HepG2 (cell line): ENCODE results near the gene AGPAT2. TPM values are rescaled to one million over a fixed set of nuclear protein-coding genes. Genes with fewer than 3 reads are reported as not detected.

Source experiments
- microRNA counts: library from miRNA; unstranded; fragments of <30 nt; microRNA quantifications from one replicate; lab custom pipeline; 2015
- microRNA-seq: library from miRNA; unstranded; fragments of <30 nt; microRNA quantifications from one replicate; pipeline ENCODE4, GENCODE V29; 2020
- polyA plus RNA-seq, 8 experiments: library from polyadenylated mRNA; depleted of rRNA in 3 of 8; stranded (reverse) in 7 of 8; unstranded in 1 of 8; fragments of >200 nt; fragmentation: Illumina TruSeq in 4 of 8; extraction: Trizol in 4 of 8; gene quantifications; 2 replicates each; pipeline versions ENCODE4 v1.2.1 to v1.2.3, GENCODE V29; 2011 to 2016; ENCODE audit warnings: low read depth in 4 of 8, missing spikeins in 1 of 8, mixed read lengths in 1 of 8; ENCODE audit not compliant: insufficient read depth in 1 of 8
- small RNA-seq, 3 experiments: library from RNA; depleted of rRNA; stranded (forward); fragments of <200 nt; gene quantifications; one replicate each; pipeline ENCODE3, GENCODE V24; 2012; ENCODE audit warnings: low read depth in 2 of 3, low replicate concordance in 1 of 3; ENCODE audit not compliant: insufficient read length in 3 of 3, insufficient read depth in 2 of 3
- total RNA-seq, 5 experiments: library from RNA; depleted of rRNA; stranded (reverse); fragments of >200 nt; fragmentation: Illumina TruSeq; extraction: Trizol; gene quantifications; 2 replicates each; pipeline ENCODE4 v1.2.3, GENCODE V29; 2016; ENCODE audit warnings: low read depth in 1 of 5

Gene AGPAT2
- total and polyA plus RNA-seq, 2 of the 13 experiments (the other 11 are each of a cell fraction or from before 2014, with no cell fraction given) = 3.9 to 25.8 TPM

MicroRNAs encoded within 50 kb of the gene (microRNA counts, 767-probe panel; counts per million panel counts)
- microRNA hsa-miR-126-3p (lab: Ali Mortazavi, UCI) = not detected

Small RNA genes lying within 50 kb of the gene (microRNA-seq; reads per million reads assigned to microRNA genes)
- gene MIR126 = 31.2 reads per million, percentile 61 among the genes with 10 or more reads in this experiment

Small RNA genes lying within 50 kb of the gene (small RNA-seq; reads per million reads assigned to genes)
- 35.6 to 7,647 (median 5,921) reads per million in 3 experiments for gene MIR126

Other genes with a start within 250 kb of the AGPAT2 start
- gene INPP5E, start 247.6 kb downstream of the AGPAT2 start, total RNA-seq (2016; rRNA removed; fragmentation: Illumina TruSeq; extraction: Trizol) = 3.0 and 5.5 TPM in 2 replicates
- 5.5 and 7.5 TPM in 2 replicates for gene INPP5E, start 247.6 kb downstream of the AGPAT2 start, polyA plus RNA-seq (2011; rRNA removed)
- gene SEC16A, start 204.4 kb downstream of the AGPAT2 start, total RNA-seq (2016; rRNA removed; fragmentation: Illumina TruSeq; extraction: Trizol) = 15.9 and 27.7 TPM in 2 replicates
- 17.9 and 18.9 TPM in 2 replicates for gene SEC16A, start 204.4 kb downstream of the AGPAT2 start, polyA plus RNA-seq (2011; rRNA removed)
- 0.22 and 0.35 TPM in 2 replicates for gene NOTCH1, start 141.4 kb downstream of the AGPAT2 start, total RNA-seq (2016; rRNA removed; fragmentation: Illumina TruSeq; extraction: Trizol)
- 0.09 and 0.12 TPM in 2 replicates for gene NOTCH1, start 141.4 kb downstream of the AGPAT2 start, polyA plus RNA-seq (2011; rRNA removed)
- gene EGFL7, start 24.5 kb downstream of the AGPAT2 start, total RNA-seq (2016; rRNA removed; fragmentation: Illumina TruSeq; extraction: Trizol) = 0.20 TPM in 1 of 2 replicates, not detected in the other
- gene EGFL7, start 24.5 kb downstream of the AGPAT2 start, polyA plus RNA-seq (2011; rRNA removed) = 5.1 and 10.3 TPM in 2 replicates
- 0.18 and 0.28 TPM in 2 replicates for gene DIPK1B, start 25.1 kb upstream of the AGPAT2 start, total RNA-seq (2016; rRNA removed; fragmentation: Illumina TruSeq; extraction: Trizol)
- gene DIPK1B, start 25.1 kb upstream of the AGPAT2 start, polyA plus RNA-seq (2011; rRNA removed) = 3.9 and 7.2 TPM in 2 replicates
- 0.14 and 0.53 TPM in 2 replicates for gene LCN10, start 55.5 kb upstream of the AGPAT2 start, total RNA-seq (2016; rRNA removed; fragmentation: Illumina TruSeq; extraction: Trizol)
- gene LCN10, start 55.5 kb upstream of the AGPAT2 start, polyA plus RNA-seq (2011; rRNA removed) = 0.61 and 0.84 TPM in 2 replicates
- gene LCN6, start 61.1 kb upstream of the AGPAT2 start, total RNA-seq (2016; rRNA removed; fragmentation: Illumina TruSeq; extraction: Trizol) = not detected in 2 replicates
- not detected in 2 replicates for gene LCN6, start 61.1 kb upstream of the AGPAT2 start, polyA plus RNA-seq (2011; rRNA removed)
- not detected in 2 replicates for gene LCN8, start 70.8 kb upstream of the AGPAT2 start, total RNA-seq (2016; rRNA removed; fragmentation: Illumina TruSeq; extraction: Trizol)
- gene LCN8, start 70.8 kb upstream of the AGPAT2 start, polyA plus RNA-seq (2011; rRNA removed) = 0.15 TPM in 1 of 2 replicates, not detected in the other
- 0.29 and 1.3 TPM in 2 replicates for gene LCN15, start 77.1 kb upstream of the AGPAT2 start, total RNA-seq (2016; rRNA removed; fragmentation: Illumina TruSeq; extraction: Trizol)
- gene LCN15, start 77.1 kb upstream of the AGPAT2 start, polyA plus RNA-seq (2011; rRNA removed) = 32.9 and 53.7 TPM in 2 replicates
- gene TMEM141, start 103.9 kb upstream of the AGPAT2 start, total RNA-seq (2016; rRNA removed; fragmentation: Illumina TruSeq; extraction: Trizol) = 81.0 and 84.7 TPM in 2 replicates
- 199 and 202 TPM in 2 replicates for gene TMEM141, start 103.9 kb upstream of the AGPAT2 start, polyA plus RNA-seq (2011; rRNA removed)
- gene CCDC183, start 108.9 kb upstream of the AGPAT2 start, total RNA-seq (2016; rRNA removed; fragmentation: Illumina TruSeq; extraction: Trizol) = 3.0 and 5.0 TPM in 2 replicates
- gene CCDC183, start 108.9 kb upstream of the AGPAT2 start, polyA plus RNA-seq (2011; rRNA removed) = 66.4 and 91.2 TPM in 2 replicates
- 66.4 and 81.5 TPM in 2 replicates for gene RABL6, start 120.5 kb upstream of the AGPAT2 start, total RNA-seq (2016; rRNA removed; fragmentation: Illumina TruSeq; extraction: Trizol)
- 125 and 139 TPM in 2 replicates for gene RABL6, start 120.5 kb upstream of the AGPAT2 start, polyA plus RNA-seq (2011; rRNA removed)
- 0.48 and 1.1 TPM in 2 replicates for gene AJM1, start 155.0 kb upstream of the AGPAT2 start, total RNA-seq (2016; rRNA removed; fragmentation: Illumina TruSeq; extraction: Trizol)
- 1.2 and 1.4 TPM in 2 replicates for gene AJM1, start 155.0 kb upstream of the AGPAT2 start, polyA plus RNA-seq (2011; rRNA removed)
- 155 and 192 TPM in 2 replicates for gene PHPT1, start 162.0 kb upstream of the AGPAT2 start, total RNA-seq (2016; rRNA removed; fragmentation: Illumina TruSeq; extraction: Trizol)
- 184 and 189 TPM in 2 replicates for gene PHPT1, start 162.0 kb upstream of the AGPAT2 start, polyA plus RNA-seq (2011; rRNA removed)
- 1.2 and 6.0 TPM in 2 replicates for gene MAMDC4, start 164.9 kb upstream of the AGPAT2 start, total RNA-seq (2016; rRNA removed; fragmentation: Illumina TruSeq; extraction: Trizol)
- gene MAMDC4, start 164.9 kb upstream of the AGPAT2 start, polyA plus RNA-seq (2011; rRNA removed) = 6.8 and 7.9 TPM in 2 replicates
- gene EDF1, start 178.9 kb upstream of the AGPAT2 start, total RNA-seq (2016; rRNA removed; fragmentation: Illumina TruSeq; extraction: Trizol) = 379 and 474 TPM in 2 replicates
- gene EDF1, start 178.9 kb upstream of the AGPAT2 start, polyA plus RNA-seq (2011; rRNA removed) = 235 and 269 TPM in 2 replicates
- gene TRAF2, start 199.1 kb upstream of the AGPAT2 start, total RNA-seq (2016; rRNA removed; fragmentation: Illumina TruSeq; extraction: Trizol) = 13.4 and 13.6 TPM in 2 replicates
- gene TRAF2, start 199.1 kb upstream of the AGPAT2 start, polyA plus RNA-seq (2011; rRNA removed) = 12.4 and 15.5 TPM in 2 replicates